HUES48 (cell line): ENCODE data around the gene SRXN1.
"Not testable (repeated sequence)": the region's sequence is repeated elsewhere in the genome, so short reads cannot be mapped to it uniquely, and the experiment has no call there.

Experiments used
- H3K27ac ChIP-seq: one replicate; pipeline ENCODE4 v1.7.0; 2013; ENCODE audit warnings: low read depth, low read length, inconsistent platforms
- H3K27me3 ChIP-seq: 2 replicates; pipeline ENCODE4 v1.6.1; 2013; ENCODE audit warnings: mild to moderate bottlenecking, low read length; ENCODE audit not compliant: control insufficient read depth, insufficient read depth
- H3K36me3 ChIP-seq: 2 replicates; pipeline ENCODE4 v1.6.1; 2013; ENCODE audit warnings: low read length; ENCODE audit not compliant: control insufficient read depth, insufficient read depth
- H3K4me1 ChIP-seq: 2 replicates; pipeline ENCODE4 v1.6.1; 2013; ENCODE audit warnings: mild to moderate bottlenecking, low read length; ENCODE audit not compliant: control insufficient read depth, insufficient read depth
- H3K4me3 ChIP-seq: 2 replicates; pipeline ENCODE4 v1.5.1; 2013; ENCODE audit warnings: mild to moderate bottlenecking, low read depth, low read length
- H3K9ac ChIP-seq: 2 replicates; pipeline ENCODE4 v1.6.1; 2013; ENCODE audit warnings: mild to moderate bottlenecking, low read depth, low read length, moderate library complexity
- H3K9me3 ChIP-seq: 2 replicates; pipeline ENCODE4 v1.6.1; 2013; ENCODE audit warnings: low read length; ENCODE audit not compliant: control insufficient read depth, insufficient read depth

Gene SRXN1

DNA sequence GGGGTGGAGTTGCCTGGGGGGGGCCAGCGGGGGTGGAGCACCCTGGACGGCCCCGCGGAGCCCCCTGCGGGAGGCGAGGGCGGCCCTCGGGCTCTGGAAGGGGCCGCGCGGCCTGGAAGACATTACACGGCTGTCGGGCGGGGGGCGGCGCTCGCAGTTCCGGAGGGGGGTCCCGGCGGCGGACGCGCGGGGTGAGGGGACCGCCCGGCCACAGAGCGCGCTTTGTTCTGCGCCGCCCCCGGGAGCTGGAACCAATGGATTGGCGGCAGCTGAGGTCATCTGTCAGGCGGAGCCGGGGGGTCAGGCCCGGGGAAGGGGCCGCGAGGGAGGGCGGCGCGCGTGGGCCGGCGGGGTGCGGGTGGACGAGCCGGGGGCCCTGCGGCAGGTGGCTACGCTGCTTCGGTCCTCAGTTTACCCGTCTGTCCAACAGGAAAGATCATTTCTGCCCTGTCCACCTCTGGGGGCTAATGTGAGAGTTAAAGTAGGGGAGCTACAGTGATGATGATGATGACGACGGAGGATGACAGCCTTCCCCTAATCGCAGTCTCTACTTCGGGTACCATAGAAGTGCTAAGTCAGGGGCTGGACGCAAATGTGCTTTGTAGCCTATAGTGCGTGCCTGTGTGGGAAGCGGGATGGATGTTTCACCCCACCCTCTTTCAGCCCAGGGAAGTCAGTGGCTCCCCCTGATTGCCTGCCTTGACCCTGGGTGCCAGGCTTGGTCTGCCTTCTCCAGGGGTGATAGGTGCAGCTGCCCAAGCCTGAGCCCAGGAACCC, 10.4 kb downstream of the SRXN1 start:
- no peak overlapping the region for H3K9ac ChIP-seq
- H3K9me3 ChIP-seq = no peaks in the 10 kb centered on the region
- no peaks in the 10 kb centered on the region for H3K27me3 ChIP-seq
- no peak overlapping the region for H3K27ac ChIP-seq
- H3K4me1 ChIP-seq = peaks cover 4% of the 10 kb centered on the region; the same call in 1 of the 2 replicates
- peaks cover 5% of the 10 kb centered on the region for H3K36me3 ChIP-seq
- H3K4me3 ChIP-seq = no peak overlapping the region

DNA sequence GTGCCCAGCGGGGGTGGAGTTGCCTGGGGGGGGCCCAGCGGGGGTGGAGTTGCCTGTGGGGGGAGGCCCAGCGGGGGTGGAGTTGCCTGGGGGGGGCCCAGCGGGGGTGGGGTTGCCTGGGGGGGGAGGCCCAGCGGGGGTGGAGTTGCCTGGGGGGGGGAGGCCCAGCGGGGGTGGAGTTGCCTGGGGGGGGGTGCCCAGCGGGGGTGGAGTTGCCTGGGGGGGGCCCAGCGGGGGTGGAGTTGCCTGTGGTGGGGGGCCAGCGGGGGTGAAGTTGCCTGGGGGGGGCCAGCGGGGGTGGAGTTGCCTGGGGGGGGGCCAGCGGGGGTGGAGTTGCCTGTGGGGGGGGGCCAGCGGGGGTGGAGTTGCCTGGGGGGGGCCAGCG, 11.0 kb downstream of the SRXN1 start:
- not testable (repeated sequence) for H3K4me1 ChIP-seq, H3K9ac ChIP-seq, H3K27me3 ChIP-seq, H3K36me3 ChIP-seq, H3K9me3 ChIP-seq, H3K27ac ChIP-seq, H3K4me3 ChIP-seq

DNA sequence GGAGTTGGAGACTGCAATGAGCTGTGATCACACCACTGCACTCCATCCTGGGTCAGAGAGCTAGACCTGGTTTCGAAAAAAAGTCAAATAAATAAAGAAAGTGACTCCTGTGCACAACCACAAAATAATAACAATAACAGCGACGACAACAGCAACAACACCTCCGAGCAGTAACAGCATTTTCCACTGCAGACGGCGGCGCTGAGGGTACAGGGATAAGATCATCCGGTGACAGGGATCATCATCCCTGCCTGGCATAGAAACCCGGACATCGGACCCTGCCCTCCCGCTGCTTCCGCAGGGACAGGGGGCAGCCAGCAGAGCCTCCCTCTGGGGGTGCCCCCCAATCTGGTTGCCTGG, 11.5 kb downstream of the SRXN1 start:
- Histone ChIP-seq H3K9me3 (no peaks in the 10 kb centered on the region), H3K36me3 (no peaks in the 10 kb centered on the region), H3K9ac (no peak overlapping the region), H3K4me1 (peaks cover 4% of the 10 kb centered on the region; the same call in 1 of the 2 replicates), H3K27me3 (no peaks in the 10 kb centered on the region), H3K4me3 (no peak overlapping the region), H3K27ac (no peak overlapping the region)

DNA sequence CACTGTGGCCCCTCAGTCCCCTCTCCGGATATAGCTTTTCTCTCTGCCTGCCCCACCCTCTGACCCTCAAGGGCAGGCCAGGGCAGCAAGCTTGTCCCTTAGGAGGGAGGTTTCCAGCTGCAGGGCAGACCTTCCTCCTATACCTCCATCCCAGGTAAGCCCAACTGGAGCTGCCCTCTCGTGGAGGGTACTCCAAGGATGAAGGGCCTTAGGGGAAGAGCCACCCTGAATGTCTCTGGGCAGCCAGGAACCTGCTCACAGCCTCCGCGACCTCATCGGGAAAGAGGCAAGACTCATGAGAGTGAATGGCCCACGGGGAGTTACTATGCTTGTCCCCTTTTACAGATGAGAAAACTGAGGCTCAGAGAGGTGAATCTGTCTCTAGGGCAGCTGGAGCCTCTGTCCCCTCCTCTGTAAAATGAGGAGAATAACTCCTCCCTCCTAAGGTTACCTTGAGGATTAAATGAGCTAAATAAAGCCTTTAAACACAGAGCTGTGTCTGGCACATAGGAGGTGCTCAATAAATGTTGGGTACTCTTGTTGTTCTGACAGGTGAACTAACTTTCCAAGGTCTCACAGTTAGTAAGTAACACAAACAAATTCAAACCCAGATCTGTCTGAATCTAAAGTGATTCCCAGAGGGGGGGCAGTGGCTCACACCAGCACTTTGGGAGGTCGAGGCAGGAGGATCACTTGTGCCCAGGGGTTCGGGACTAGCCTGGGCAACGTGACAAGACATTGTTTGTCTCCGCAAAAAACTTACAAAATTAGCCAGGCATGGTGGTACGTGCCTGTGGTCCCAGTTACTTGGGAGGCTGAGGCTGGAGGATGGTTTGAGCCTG, 12.1 kb downstream of the SRXN1 start:
- Histone ChIP-seq H3K4me1 (peaks cover 4% of the 10 kb centered on the region; the same call in 1 of the 2 replicates), H3K27me3 (no peaks in the 10 kb centered on the region), H3K9ac (no peak overlapping the region), H3K36me3 (no peaks in the 10 kb centered on the region), H3K27ac (no peak overlapping the region), H3K9me3 (no peaks in the 10 kb centered on the region), H3K4me3 (no peak overlapping the region)

DNA sequence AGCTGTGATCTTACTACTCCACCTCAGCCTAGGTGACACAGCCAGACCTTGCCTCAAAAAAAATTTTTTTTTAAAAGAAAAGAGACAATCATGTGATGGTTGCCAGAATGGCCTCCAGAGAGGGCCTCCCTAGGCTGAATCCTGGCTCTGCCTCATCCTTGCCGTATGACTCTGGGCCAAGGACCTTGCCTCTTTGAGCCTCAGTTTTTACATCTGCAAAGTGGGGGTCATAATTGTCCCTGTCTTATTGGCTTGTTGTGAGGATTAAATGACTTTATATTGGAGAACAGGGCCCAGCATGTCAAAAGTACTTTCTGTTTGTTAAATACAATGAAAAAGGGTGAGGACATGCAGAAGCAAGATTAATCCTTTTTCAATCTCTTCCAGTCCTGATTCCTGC, 14.4 kb downstream of the SRXN1 start:
- H3K9me3 ChIP-seq = no peaks in the 10 kb centered on the region
- no peak overlapping the region for H3K27ac ChIP-seq
- no peaks in the 10 kb centered on the region for H3K4me1 ChIP-seq
- H3K36me3 ChIP-seq = no peaks in the 10 kb centered on the region
- H3K27me3 ChIP-seq = no peaks in the 10 kb centered on the region
- no peak overlapping the region for H3K9ac ChIP-seq
- H3K4me3 ChIP-seq = no peak overlapping the region

DNA sequence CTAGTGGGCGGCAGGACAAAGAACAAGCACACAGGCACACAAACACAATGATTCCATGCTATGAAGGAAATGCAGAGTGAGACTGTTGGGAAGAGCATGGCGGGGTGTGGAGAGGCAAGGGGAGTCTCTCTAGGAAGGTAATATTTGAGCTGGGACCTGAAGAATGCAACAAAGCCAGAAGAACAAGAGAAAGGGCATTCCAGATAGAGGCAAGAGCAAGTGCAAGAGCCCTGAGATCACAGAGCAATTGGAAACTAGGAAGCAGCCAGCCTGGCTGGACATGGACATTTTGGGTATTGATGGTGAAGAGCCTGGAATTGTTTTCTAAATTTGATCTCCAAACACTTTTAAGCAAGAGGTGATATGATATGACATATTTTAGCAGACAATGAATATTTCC, 15.4 kb downstream of the SRXN1 start:
- H3K9ac ChIP-seq = no peak overlapping the region
- no peak overlapping the region for H3K27ac ChIP-seq
- no peaks in the 10 kb centered on the region for H3K27me3 ChIP-seq
- H3K9me3 ChIP-seq = no peaks in the 10 kb centered on the region
- H3K4me1 ChIP-seq = no peaks in the 10 kb centered on the region
- no peaks in the 10 kb centered on the region for H3K36me3 ChIP-seq
- H3K4me3 ChIP-seq = no peak overlapping the region

DNA sequence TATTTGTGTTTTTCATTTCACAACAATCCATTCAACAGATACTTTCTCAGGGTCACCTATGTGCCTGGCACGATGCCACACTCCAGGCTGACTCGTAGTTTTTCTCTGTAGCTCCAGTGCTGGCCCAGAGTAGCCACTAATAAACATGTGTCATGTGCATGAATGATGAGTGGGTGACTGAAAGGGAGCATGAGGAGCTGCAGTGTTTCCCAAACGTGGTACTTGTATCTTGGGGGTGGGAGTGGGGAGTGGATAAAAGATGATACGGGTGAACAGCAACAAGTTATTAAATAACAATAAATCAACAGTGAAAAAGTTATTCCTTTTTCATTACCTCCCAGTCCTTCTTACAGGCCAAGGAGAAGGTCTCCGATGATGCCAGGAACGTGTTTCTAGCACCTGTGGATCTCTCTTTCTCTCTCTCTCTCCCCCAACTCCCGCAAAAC, 17.1 kb downstream of the SRXN1 start:
- Histone ChIP-seq H3K9ac (no peak overlapping the region), H3K4me1 (no peaks in the 10 kb centered on the region), H3K36me3 (no peaks in the 10 kb centered on the region), H3K27me3 (no peaks in the 10 kb centered on the region), H3K27ac (no peak overlapping the region), H3K9me3 (no peaks in the 10 kb centered on the region), H3K4me3 (no peak overlapping the region)

DNA sequence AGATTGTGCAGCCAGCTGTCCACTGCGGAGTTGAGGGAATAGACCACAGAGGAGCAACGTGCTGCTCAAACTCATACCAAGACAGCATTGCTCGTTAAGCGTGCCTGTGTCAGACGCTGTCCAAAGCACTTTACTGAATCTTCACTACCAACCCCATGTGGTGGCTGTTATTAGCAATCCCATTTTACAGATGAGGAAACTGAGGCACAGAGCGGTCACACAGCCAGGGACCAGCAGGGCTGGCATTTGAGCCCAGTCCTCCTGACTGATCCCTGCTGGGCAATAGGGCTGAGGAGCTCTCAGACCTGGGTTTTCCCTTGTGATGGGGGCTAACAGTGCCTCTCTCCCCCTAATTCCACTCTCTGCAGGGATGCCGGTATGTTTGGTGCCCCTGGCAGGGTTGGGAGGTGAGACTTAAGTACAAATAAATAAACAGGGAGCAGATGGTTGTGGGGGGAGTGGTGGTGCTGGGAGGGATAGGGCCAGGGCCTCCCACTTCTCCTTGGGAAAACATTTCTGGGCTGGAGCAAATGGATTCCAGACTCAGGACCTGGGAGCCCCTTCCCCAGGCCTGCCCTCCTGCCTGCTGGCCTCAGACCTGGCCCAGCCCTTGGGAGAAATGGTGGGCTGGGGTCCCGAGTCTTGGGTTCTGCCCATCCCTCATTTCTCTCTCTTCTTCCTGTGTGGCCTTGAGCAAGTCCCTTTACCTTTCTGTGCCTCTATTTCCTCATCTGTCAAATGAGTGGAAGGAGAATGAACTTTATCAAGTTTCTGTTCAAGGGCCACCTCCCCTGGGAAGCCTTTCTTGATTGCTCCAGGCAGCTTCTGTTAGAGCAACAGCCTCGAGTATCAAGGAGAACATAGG, 17.7 kb downstream of the SRXN1 start:
- Histone ChIP-seq H3K36me3 (no peaks in the 10 kb centered on the region), H3K9ac (no peak overlapping the region), H3K4me3 (no peak overlapping the region), H3K27me3 (no peaks in the 10 kb centered on the region), H3K27ac (no peak overlapping the region), H3K9me3 (no peaks in the 10 kb centered on the region), H3K4me1 (no peaks in the 10 kb centered on the region)

DNA sequence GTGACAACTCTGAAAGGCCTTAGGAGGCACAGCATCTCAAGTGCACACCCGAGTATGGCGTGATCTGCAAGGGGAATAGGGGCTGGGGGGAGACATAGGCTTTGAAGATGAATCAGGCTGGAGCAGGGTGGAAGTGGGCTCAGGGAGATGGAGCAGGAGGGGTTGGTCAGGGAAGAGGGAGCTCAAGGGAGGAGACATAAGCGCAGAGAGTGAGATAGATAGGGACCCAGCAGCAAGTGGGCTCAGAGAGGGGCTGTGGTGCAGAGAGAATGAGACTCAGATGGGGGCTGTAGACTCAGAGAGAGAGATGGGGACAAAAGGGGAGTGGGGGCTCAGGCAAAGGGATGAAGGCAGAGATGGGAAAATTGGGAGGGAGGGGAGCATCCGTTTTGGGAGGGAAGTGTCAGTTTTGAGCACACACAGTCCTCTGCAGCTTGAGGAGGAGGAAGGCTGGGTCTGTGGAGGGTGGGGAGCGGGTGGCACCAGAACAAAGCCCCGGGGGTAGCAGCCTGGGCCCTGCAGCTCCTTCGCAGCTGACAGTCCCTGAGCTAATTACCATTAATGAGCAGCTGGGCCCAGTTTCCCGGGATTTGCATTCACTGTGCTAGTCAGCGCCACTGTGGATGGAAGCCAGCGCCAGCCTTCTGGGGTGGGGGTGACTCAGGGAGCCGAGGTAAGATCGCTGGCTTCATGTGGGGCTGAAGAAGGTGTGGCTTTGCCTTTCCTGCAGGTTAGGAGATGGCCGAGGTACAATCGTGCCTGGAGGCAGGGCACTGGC, 18.7 kb downstream of the SRXN1 start:
- Histone ChIP-seq H3K9me3 (no peaks in the 10 kb centered on the region), H3K27ac (no peak overlapping the region), H3K4me3 (no peak overlapping the region), H3K9ac (no peak overlapping the region), H3K27me3 (no peaks in the 10 kb centered on the region), H3K4me1 (no peaks in the 10 kb centered on the region), H3K36me3 (no peaks in the 10 kb centered on the region)

DNA sequence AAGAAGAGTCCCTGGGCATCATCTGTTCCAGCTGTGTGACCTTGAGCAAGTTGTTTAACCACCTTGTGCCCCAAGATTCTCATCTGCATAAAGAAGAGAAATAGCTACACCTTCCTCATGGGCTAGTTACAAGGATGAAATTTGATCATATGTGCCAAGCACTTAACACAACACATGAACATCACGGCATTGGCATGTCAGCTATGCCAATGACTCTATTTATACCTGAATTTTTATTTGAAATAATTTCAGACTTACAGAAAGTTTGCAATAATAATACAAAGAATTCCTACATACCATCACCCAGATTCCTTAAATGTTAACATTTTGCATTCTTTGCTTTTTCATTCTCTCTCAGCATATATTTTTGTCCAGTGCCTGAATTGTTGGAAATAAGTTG, 21.9 kb downstream of the SRXN1 start:
- Histone ChIP-seq H3K9ac (no peak overlapping the region), H3K36me3 (no peaks in the 10 kb centered on the region), H3K9me3 (no peaks in the 10 kb centered on the region), H3K27me3 (no peaks in the 10 kb centered on the region), H3K4me1 (no peaks in the 10 kb centered on the region), H3K27ac (no peak overlapping the region), H3K4me3 (no peak overlapping the region)
